WTC11 (cell line): Measurements from ENCODE around the gene CCDC88B. TPM values are rescaled to one million over a fixed set of nuclear protein-coding genes. Genes with fewer than 3 reads are reported as not detected.

ENCODE experiments used
- ATAC-seq: fragments of 200-7000 bp; cut with Tn5 transposase; 2 replicates; pipeline ENCODE4 v1.10.0; 2021; ENCODE audit warnings: mild to moderate bottlenecking, moderate library complexity
- Bru-seq: library from RNA; stranded (reverse); fragments of 400-500 nt; gene quantifications from one replicate; lab custom pipeline; 2021; lab: Mats Ljungman, UMichigan
- CTCF ChIA-PET: fragments of 300-600 bp; sonication (Branson Sonifier 250); formaldehyde crosslinking; loops from one replicate; lab custom pipeline; 2021; ENCODE audit warnings: antibody characterized with exemption; lab: Charles Lee
- POLR2A ChIA-PET: fragments of 350-600 bp; sonication (Branson Sonifier 250); formaldehyde crosslinking; loops from one replicate; lab custom pipeline; 2021; ENCODE audit warnings: antibody characterized with exemption; lab: Charles Lee
- DNase-seq: peaks from one replicate; pipeline ENCODE4 v3.0.0; 2021; ENCODE audit warnings: low spot score
- H3K27ac Mint-ChIP-seq: 2 replicates; pipeline ENCODE4 v1.8.0; 2021; ENCODE audit warnings: mixed read lengths
- H3K27me3 Mint-ChIP-seq: 2 replicates; pipeline ENCODE4 v1.8.0; 2021; ENCODE audit warnings: low read depth, mild to moderate bottlenecking, moderate library complexity, mixed read lengths
- H3K36me3 Mint-ChIP-seq: 2 replicates; pipeline ENCODE4 v1.8.0; 2021; ENCODE audit warnings: mixed read lengths
- H3K4me1 Mint-ChIP-seq: 2 replicates; pipeline ENCODE4 v1.8.0; 2022; ENCODE audit warnings: mixed read lengths
- H3K4me3 Mint-ChIP-seq: 2 replicates; pipeline ENCODE4 v1.8.0; 2021; ENCODE audit warnings: mild to moderate bottlenecking, moderate library complexity, mixed read lengths
- H3K9me3 Mint-ChIP-seq: 2 replicates; pipeline ENCODE4 v1.8.0; 2021; ENCODE audit warnings: mixed read lengths
- CBFB ChIP-seq: sonication (generic); formaldehyde crosslinking; IDR thresholded peaks from 2 replicates; pipeline ENCODE4 v1.8.1; 2022; ENCODE audit warnings: mild to moderate bottlenecking, low read depth, missing genetic modification reagents
- E2F5 ChIP-seq: sonication (generic); formaldehyde crosslinking; IDR thresholded peaks from 2 replicates; pipeline ENCODE4 v1.8.1; 2022; ENCODE audit warnings: mild to moderate bottlenecking, moderate library complexity, missing genetic modification reagents
- FOXP4 ChIP-seq: sonication (generic); formaldehyde crosslinking; IDR thresholded peaks from 2 replicates; pipeline ENCODE4 v1.8.0; 2022; ENCODE audit warnings: mild to moderate bottlenecking, missing genetic modification reagents
- MXD4 ChIP-seq: fragments of 250-450 bp; sonication (Bioruptor Pico); IDR thresholded peaks from 2 replicates; pipeline ENCODE4 v1.8.0; 2021; ENCODE audit warnings: mild to moderate bottlenecking, moderate library complexity, borderline replicate concordance
- PRRX2 ChIP-seq: fragments of 250-450 bp; sonication (Bioruptor Pico); IDR thresholded peaks from 2 replicates; pipeline ENCODE4 v1.8.0; 2021; ENCODE audit warnings: mild to moderate bottlenecking
- USF1 ChIP-seq: sonication (generic); formaldehyde crosslinking; IDR thresholded peaks from 2 replicates; pipeline ENCODE4 v1.8.0; 2022; ENCODE audit warnings: mild to moderate bottlenecking, missing genetic modification reagents
- ZNF138 ChIP-seq: sonication (generic); formaldehyde crosslinking; conservative IDR thresholded peaks from 2 replicates; pipeline ENCODE4 v1.8.1; 2022; ENCODE audit warnings: mild to moderate bottlenecking, moderate library complexity, missing genetic modification reagents
- ZNF317 ChIP-seq: sonication (generic); formaldehyde crosslinking; IDR thresholded peaks from 2 replicates; pipeline ENCODE4 v1.8.1; 2023; ENCODE audit warnings: low read depth, mild to moderate bottlenecking, moderate library complexity, missing genetic modification reagents, borderline replicate concordance
- ZNF396 ChIP-seq: fragments of 250-450 bp; sonication (Bioruptor Pico); IDR thresholded peaks from 2 replicates; pipeline ENCODE4 v1.8.0; 2021; ENCODE audit warnings: mild to moderate bottlenecking, moderate library complexity, borderline replicate concordance
- ZNF423 ChIP-seq: fragments of 250-450 bp; sonication (Bioruptor Pico); IDR thresholded peaks from 2 replicates; pipeline ENCODE4 v2.1.2; 2022; ENCODE audit warnings: mild to moderate bottlenecking, moderate library complexity
- ZNF532 ChIP-seq: fragments of 250-450 bp; sonication (Bioruptor Pico); IDR thresholded peaks from 2 replicates; pipeline ENCODE4 v1.9.0; 2021; ENCODE audit warnings: mild to moderate bottlenecking, borderline replicate concordance
- long read RNA-seq, 3 experiments: library from RNA in 1 of 3; library from capped mRNA in 1 of 3; library from polyadenylated mRNA in 1 of 3; unstranded in 2 of 3; stranded (forward) in 1 of 3; transcript quantifications; one replicate each; pipeline ENCODE4 v2.0.0, GENCODE V29; 2021
- total RNA-seq: library from RNA; stranded (reverse); gene quantifications from 3 replicates; pipeline ENCODE4 v1.2.3, GENCODE V29; 2021
- TF ChIP-seq, protein P1 (sequence below): sonication (generic); formaldehyde crosslinking; IDR thresholded peaks from 2 replicates; pipeline ENCODE4 v1.8.0; 2022; ENCODE audit warnings: mild to moderate bottlenecking, missing genetic modification reagents
- TF ChIP-seq, protein P2 (sequence below): sonication (generic); formaldehyde crosslinking; IDR thresholded peaks from 2 replicates; pipeline ENCODE4 v1.8.1; 2023; ENCODE audit warnings: mild to moderate bottlenecking, missing genetic modification reagents
- TF ChIP-seq, protein P3 (sequence below): fragments of 250-450 bp; sonication (Bioruptor Pico); conservative IDR thresholded peaks from 2 replicates; pipeline ENCODE4 v1.9.0; 2021; ENCODE audit warnings: mild to moderate bottlenecking
- TF ChIP-seq, protein P4 (sequence below): sonication (generic); formaldehyde crosslinking; IDR thresholded peaks from 2 replicates; pipeline ENCODE4 v1.8.0; 2023; ENCODE audit warnings: missing genetic modification reagents

Gene CCDC88B, protein sequence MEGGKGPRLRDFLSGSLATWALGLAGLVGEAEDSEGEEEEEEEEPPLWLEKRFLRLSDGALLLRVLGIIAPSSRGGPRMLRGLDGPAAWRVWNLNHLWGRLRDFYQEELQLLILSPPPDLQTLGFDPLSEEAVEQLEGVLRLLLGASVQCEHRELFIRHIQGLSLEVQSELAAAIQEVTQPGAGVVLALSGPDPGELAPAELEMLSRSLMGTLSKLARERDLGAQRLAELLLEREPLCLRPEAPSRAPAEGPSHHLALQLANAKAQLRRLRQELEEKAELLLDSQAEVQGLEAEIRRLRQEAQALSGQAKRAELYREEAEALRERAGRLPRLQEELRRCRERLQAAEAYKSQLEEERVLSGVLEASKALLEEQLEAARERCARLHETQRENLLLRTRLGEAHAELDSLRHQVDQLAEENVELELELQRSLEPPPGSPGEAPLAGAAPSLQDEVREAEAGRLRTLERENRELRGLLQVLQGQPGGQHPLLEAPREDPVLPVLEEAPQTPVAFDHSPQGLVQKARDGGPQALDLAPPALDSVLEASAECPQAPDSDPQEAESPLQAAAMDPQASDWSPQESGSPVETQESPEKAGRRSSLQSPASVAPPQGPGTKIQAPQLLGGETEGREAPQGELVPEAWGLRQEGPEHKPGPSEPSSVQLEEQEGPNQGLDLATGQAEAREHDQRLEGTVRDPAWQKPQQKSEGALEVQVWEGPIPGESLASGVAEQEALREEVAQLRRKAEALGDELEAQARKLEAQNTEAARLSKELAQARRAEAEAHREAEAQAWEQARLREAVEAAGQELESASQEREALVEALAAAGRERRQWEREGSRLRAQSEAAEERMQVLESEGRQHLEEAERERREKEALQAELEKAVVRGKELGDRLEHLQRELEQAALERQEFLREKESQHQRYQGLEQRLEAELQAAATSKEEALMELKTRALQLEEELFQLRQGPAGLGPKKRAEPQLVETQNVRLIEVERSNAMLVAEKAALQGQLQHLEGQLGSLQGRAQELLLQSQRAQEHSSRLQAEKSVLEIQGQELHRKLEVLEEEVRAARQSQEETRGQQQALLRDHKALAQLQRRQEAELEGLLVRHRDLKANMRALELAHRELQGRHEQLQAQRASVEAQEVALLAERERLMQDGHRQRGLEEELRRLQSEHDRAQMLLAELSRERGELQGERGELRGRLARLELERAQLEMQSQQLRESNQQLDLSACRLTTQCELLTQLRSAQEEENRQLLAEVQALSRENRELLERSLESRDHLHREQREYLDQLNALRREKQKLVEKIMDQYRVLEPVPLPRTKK (N-terminal part only)
- total RNA-seq (17.0 to 22.0 TPM (median 19.9 TPM) in 3 replicates), Bru-seq, nascent RNA (percentile 40 among the genes with signal in this experiment)
- long read RNA-seq, experiment 1, partial matches to known transcripts, result 10 of 20 reads
- long read RNA-seq, experiment 1, other reads (novel, unspliced or antisense), result 9 of 20 reads
- long read RNA-seq, experiment 2, partial matches to known transcripts, result 11 of 14 reads
- long read RNA-seq, experiment 2, other reads (novel, unspliced or antisense), result 3 of 14 reads
- long read RNA-seq, experiment 3, partial matches to known transcripts, result 0 of 2 reads
- long read RNA-seq, experiment 3, other reads (novel, unspliced or antisense), result 0 of 2 reads

- H3K4me3 Mint-ChIP-seq, result peak within 1 kb of the TSS; percentile 69
- no peak for ATAC-seq
- CTCF ChIA-PET, result interaction anchor here (0.9 to 13.9 kb wide), 15 partner anchors 8 to 316 kb away, joined by 3 to 437 read pairs (median 14); partner anchors contain the start of genes CATSPERZ, PLCB3, PRDX5 and TRMT112
- DNase-seq, result no peak
- peaks cover 20% of the 10 kb centered on the region for H3K4me1 Mint-ChIP-seq
- H3K9me3 Mint-ChIP-seq, result no peaks in the 10 kb centered on the region
- no peaks in the 10 kb centered on the region for H3K36me3 Mint-ChIP-seq
- POLR2A ChIA-PET, result no interaction called here
- no peak within 1 kb of the TSS; the same call in 1 of the 2 replicates for H3K27ac Mint-ChIP-seq
- H3K27me3 Mint-ChIP-seq, result peaks cover 30% of the 10 kb centered on the region
- no peak for TF ChIP-seq ZNF532
- TF ChIP-seq ZNF396, result no peak
- no peak for TF ChIP-seq MXD4
- no peak for TF ChIP-seq USF1 (CRISPR knock-in tag)
- TF ChIP-seq ZNF138, result no peak
- TF ChIP-seq, protein P1, sequence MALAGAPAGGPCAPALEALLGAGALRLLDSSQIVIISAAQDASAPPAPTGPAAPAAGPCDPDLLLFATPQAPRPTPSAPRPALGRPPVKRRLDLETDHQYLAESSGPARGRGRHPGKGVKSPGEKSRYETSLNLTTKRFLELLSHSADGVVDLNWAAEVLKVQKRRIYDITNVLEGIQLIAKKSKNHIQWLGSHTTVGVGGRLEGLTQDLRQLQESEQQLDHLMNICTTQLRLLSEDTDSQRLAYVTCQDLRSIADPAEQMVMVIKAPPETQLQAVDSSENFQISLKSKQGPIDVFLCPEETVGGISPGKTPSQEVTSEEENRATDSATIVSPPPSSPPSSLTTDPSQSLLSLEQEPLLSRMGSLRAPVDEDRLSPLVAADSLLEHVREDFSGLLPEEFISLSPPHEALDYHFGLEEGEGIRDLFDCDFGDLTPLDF, result no peak
- TF ChIP-seq PRRX2 (CRISPR knock-in tag), result no peak
- TF ChIP-seq, protein P2, sequence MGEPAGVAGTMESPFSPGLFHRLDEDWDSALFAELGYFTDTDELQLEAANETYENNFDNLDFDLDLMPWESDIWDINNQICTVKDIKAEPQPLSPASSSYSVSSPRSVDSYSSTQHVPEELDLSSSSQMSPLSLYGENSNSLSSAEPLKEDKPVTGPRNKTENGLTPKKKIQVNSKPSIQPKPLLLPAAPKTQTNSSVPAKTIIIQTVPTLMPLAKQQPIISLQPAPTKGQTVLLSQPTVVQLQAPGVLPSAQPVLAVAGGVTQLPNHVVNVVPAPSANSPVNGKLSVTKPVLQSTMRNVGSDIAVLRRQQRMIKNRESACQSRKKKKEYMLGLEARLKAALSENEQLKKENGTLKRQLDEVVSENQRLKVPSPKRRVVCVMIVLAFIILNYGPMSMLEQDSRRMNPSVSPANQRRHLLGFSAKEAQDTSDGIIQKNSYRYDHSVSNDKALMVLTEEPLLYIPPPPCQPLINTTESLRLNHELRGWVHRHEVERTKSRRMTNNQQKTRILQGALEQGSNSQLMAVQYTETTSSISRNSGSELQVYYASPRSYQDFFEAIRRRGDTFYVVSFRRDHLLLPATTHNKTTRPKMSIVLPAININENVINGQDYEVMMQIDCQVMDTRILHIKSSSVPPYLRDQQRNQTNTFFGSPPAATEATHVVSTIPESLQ (CRISPR knock-in tag), result no peak
- TF ChIP-seq ZNF317 (CRISPR knock-in tag), result no peak
- TF ChIP-seq FOXP4 (CRISPR knock-in tag), result no peak
- TF ChIP-seq, protein P3, sequence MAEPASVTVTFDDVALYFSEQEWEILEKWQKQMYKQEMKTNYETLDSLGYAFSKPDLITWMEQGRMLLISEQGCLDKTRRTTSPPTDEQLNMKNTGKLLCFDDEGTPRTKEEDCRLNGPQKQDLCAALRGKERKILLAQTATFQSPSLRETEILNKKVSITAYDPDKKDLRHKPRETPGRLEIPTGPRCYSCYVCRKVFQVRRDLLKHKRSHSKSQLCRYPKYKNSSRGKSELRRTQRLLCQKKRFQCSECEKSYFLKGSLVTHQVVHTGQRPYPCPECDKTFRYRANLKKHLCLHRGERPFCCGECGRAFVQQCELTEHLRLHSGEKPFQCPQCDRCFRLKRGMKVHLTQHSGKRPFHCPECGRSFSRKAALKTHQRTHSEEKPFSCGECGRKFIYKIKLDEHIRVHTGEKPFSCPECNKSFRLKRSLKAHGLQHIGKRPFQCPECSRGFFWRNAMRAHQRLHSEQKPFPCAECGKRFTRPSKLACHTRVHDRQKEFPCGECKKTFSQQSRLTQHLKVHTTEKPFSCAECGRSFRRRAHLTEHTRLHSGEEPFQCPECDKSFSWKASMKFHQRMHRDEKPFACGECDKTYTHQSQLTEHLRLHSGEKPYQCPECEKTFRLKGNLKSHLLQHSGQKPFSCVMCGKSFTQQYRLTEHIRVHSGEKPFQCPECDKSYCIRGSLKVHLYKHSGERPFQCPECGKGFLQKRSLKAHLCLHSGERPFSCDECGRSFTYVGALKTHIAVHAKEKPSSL, result no peak
- TF ChIP-seq E2F5, result no peak
- no peak for TF ChIP-seq CBFB (CRISPR knock-in tag)
- TF ChIP-seq, protein P4, sequence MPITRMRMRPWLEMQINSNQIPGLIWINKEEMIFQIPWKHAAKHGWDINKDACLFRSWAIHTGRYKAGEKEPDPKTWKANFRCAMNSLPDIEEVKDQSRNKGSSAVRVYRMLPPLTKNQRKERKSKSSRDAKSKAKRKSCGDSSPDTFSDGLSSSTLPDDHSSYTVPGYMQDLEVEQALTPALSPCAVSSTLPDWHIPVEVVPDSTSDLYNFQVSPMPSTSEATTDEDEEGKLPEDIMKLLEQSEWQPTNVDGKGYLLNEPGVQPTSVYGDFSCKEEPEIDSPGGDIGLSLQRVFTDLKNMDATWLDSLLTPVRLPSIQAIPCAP (CRISPR knock-in tag), result no peak
- no peak for TF ChIP-seq ZNF423 (CRISPR knock-in tag)
Observed at GRCh38 chr11:64339754-64340408, at the start of gene CCDC88B. Gene CCDC88B, plus strand, starts transcription at chr11:64340204. Its CDS starts 63 bp downstream, at chr11:64340267.
